ENCODE measurements around the gene CLEC5A. TPM values are rescaled to one million over a fixed set of nuclear protein-coding genes. Genes with fewer than 3 reads are reported as not detected.
"Not testable (repeated sequence)": the region's sequence is repeated elsewhere in the genome, so short reads cannot be mapped to it uniquely, and the experiment has no call there.

Gene CLEC5A
- polyA plus RNA-seq, 12 donors: 0.13 to 2.3 (median 0.25) TPM; not detected in 2

GRCh38 chr7:141949451-141949850 is 2.7 kb upstream of the CLEC5A start:
- no peak for DNase-seq

- DNase-seq: no peak
Measured at GRCh38 chr7:141949021-141949420, 2.2 kb upstream of the CLEC5A start.

GRCh38 chr7:141945356-141945755 is 1.4 kb downstream of the CLEC5A start:
- no peak for DNase-seq

DNA sequence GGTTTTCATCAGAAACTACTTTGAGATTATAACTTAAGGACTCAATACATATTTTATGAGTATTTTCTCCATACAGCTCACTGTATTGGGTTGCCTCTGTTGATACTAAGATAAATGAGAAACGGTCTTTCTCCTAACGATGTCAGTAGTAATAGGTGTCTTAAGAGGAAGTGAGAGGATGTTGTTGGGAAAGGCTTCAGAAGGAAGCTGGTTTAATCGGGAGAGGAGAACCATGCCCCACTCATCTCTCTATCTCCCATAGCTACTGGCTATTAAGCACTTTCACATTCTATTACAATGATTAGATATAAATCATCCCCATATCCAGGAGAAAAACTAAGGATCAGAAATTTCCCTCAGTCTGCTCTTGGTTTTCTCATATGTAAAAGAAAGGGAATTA is 2.0 kb downstream of the CLEC5A start:
- no peak for DNase-seq

- DNase-seq: no peak
Measured at GRCh38 chr7:141943846-141944245, 2.9 kb downstream of the CLEC5A start.

DNA sequence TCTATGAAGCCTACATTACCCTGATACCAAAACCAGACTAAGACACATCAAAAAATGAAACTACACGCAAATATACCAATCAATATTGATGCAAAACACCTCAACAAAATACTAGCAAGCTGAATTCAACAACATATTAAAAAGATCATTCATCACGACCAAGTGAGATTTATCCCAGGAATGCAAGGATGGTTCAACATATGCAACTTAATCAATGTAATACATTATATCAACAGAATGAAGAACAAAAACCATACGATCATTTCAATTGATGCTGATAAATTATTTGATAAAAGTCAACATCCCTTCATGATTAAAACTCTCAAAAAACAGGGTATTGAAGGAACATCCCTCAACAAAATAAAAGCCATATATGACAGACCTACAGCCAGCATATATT is 5.7 kb downstream of the CLEC5A start:
- DNase-seq: no peak

GRCh38 chr7:141930211-141930610 is 16.6 kb downstream of the CLEC5A start:
- DNase-seq: no peak

- DNase-seq: no peak
Measured at GRCh38 chr7:141928845-141929195, 18.0 kb downstream of the CLEC5A start.

- DNase-seq: no peak
Measured at GRCh38 chr7:141928146-141928844, 18.5 kb downstream of the CLEC5A start.

- DNase-seq: no peak
Measured at GRCh38 chr7:141920281-141920680, 26.5 kb downstream of the CLEC5A start.

- DNase-seq: no peak
Measured at GRCh38 chr7:141916099-141916498, 30.7 kb downstream of the CLEC5A start, which contains the start of gene OR9A4. Gene OR9A4, plus strand, starts transcription at chr7:141916399. Its CDS starts 2,477 bp downstream, at chr7:141918876.

GRCh38 chr7:141915565-141915964 is 31.2 kb downstream of the CLEC5A start:
- no peak for DNase-seq

GRCh38 chr7:141911391-141911790 is 35.4 kb downstream of the CLEC5A start:
- DNase-seq: no peak

- DNase-seq: no peak
Measured at GRCh38 chr7:141906285-141906684, 40.5 kb downstream of the CLEC5A start.

GRCh38 chr7:141899366-141899765 is 47.4 kb downstream of the CLEC5A start:
- DNase-seq: not testable (repeated sequence)

DNA sequence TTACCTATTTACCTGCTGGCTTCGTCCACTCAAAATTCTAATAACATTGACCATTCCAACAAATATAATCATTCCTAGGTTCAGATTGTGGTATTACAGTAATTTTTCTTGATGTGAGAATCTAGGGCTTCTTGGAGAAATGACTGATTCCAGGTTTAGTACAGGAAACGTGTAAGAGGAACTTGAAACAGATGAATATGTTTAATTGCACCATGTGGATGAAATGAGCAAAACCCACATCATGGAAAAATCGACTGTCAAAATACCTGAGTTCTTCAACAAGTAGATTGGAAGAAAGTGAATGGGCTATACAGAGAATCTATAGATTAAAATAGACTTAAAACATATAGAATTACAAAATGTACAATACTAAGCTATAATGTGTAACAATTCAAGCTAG is 55.4 kb downstream of the CLEC5A start:
- DNase-seq: no peak

DNA sequence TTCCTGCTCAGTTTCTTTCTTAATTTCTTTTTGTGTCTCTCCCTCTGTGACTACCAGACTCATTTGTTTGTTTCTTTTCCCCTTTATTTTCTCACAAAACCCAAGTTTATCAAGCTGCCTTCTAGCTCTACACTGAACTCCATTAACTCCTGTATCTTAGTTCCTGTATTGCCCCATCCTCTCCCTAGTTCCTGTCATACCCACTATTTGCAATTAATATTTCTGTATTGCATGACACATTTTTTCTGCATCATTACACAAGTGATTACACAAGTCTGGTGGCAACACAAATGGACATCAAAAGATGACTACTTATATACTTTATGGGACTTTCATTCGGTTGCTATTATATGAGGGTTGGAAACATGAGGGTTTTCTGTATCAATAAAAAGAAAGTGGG is 57.5 kb downstream of the CLEC5A start:
- no peak for DNase-seq

DNA sequence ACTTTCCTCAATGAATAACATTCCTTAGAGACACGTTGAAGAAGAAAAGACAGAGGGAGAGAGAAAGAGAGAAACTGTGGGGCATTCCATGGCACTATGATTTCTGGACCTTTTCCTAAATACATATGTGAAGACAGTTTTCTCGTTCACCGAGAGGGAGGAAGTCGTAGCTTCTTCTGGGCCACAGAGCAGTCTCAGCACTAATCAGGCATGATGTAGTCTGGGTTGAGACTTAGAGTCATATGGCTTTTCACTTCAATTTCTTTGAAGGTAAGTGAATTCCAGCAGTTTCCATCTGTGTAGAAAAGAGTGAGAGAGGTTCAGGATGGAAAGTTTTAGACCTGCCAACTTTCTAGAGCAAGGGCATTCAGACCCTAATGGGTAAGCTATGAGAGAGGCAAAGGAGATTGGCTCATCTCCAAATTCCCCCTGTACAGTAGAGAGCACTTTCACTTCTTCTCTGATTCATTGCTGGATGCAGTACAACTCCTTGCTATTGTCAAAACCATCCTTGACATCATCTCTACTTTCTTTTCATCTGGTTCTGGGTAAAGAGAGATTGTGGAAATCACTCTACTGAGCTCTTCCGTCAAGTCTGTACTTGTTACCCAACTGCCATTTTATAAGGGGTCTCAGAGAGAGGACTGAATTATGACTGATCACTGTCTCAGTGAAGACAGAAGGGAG is 62.1 kb downstream of the CLEC5A start:
- DNase-seq: no peak

GRCh38 chr7:141880960-141881359 is 65.8 kb downstream of the CLEC5A start:
- no peak for DNase-seq

GRCh38 chr7:141877365-141877764 is 69.4 kb downstream of the CLEC5A start:
- DNase-seq: no peak

Measured in muscle of arm (tissue), 12 donors.